ENCODE measurements around the gene OR1I1.

Gene OR1I1

DNA sequence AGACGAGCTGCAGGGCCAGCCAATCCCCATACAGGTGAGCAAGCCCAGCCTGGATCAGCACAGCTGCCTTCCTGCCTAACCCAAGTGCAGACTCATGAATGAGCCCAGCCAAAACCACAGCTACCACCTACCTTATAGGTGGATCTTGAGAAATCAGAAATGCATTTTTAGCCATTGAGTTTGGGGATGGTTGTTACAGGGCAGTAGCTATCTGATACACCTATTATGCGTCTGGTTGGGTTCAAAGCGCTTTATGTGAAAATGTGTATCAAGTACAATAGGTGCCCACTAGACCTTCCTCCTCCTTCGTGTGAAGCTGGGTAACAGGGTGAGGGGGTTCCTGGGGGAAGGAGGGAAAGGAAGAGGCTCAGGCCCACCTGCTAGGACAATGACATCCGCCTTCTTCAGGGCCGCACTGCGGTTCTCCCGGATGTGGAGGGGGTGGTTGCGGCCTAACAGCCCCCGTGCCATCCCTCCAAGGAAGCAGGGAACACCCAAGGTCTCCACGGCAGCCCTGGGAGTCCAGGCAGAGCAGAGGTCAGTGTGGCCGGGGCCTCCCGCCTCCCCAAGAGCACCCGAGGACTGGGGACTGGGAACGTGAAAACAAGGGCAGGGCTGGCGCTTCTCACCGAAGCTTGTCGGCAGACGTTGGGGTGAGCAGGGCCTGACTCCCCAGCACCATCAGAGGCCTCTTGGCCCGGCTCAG is 36.9 kb downstream of the OR1I1 start:
- no peak for DNase-seq

DNA sequence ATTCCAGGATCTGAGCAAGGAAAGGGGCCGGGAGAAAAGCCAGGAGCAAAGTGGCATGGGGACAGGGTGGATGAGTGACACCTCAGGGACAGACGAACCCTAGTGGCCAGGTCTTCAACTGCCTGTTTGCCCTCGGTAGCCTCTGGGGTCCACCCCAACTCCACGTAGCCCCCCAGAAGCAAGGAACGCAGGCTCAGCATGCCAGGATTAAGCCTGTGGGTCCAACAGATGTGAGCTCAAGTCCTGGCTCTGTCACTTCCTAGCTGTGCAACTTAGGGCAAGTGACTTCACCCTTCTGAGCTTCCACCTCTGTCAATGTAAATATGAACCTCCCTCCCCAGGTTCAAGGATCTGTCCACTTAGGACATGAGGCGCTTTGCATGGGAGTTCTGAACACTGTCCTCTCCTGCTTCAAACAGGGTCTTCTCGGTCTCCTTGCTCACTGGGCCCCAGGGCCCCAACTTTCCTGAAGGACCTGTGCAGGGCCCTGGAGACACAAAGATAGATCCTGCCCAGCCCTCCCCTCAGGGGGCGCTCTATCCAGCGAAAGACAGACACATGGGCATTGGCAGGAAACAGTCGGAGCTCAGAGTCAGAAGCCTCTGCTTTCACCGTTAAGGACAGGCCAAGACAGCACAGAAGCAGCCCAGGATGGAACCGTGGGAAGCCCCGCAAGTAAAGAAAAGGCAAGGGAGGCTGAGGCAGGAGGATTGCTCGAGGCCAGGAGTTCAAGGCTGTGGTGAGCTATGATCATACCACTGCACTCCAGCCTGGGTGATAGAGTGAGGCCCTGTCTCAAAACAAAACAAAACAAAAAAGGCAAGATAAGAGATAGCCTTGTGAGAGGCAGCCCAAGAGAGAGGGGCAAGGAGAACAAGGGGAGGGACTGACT is 38.4 kb downstream of the OR1I1 start:
- DNase-seq, result no peak

DNA sequence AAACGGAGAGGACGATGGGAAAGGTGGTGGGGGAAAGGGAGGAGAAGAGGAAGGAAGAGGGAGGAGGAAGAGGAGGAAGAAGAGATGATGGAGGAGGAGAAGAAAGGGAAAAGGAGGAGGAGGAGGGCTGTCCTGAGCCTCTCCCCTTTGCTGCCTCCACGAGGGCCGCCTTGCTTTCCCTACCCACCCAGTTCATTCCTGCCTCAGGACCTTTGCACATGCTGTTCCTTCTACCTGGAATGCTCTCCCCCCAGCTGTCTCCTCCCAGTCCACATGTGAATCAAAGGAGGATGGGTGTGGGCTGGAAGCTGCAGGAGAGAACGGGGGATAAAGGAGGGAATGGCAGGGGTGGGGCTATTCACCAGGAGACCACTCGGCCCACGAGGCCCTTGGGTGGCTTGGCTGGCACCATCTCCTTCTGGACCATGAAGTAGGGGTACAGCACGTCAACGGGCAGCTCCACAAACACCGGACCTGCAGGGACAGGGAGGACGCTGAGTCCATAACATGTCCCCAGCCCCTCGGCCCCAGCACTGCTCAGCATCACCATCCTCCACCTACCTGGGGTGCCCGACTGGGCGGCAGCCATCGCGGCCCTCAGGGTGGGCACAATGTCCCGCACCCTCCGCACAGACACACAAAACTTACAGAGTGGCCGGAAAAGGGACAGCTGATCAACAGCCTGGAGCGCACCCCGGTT is 40.5 kb downstream of the OR1I1 start:
- no peak for DNase-seq

DNA sequence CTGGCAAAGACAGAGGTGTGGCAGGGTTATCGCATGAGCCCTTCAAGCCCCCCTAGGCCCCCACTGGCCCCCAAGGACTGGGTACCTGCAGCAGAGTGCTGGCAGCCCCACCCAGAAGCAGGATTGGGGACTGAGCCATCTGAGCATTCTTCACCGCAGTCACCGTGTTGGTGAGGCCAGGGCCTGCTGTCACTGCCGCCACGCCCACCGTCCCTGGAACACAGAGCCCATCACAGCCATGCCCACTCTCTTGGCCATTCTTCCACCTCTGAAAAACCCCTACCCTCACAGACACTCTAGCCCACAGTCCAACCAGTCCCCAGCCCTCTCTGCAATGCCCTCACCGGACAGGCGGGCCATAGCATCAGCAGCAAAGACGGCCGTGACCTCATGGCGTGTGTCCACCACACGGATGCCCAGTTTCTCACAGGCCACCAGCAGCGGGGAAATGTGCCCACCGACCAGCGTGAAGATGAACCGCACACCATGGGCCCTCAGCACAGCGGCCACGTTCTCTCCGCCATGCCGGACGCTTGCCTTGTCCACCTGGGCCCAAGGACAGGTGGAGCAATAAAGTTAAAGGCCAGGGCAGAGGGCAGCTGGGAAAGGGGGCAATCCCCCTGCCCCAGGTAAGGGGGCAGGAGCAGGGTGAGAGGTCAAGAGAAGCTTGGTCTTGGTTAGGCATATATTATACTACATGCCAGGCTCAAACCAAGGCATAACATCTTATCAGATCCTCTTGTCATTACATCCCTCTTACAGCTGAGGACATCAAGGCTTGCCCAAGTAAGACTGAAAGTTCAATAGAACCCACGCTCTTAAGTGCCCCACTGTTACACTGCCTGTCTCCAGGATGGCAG is 41.2 kb downstream of the OR1I1 start:
- no peak for DNase-seq

DNA sequence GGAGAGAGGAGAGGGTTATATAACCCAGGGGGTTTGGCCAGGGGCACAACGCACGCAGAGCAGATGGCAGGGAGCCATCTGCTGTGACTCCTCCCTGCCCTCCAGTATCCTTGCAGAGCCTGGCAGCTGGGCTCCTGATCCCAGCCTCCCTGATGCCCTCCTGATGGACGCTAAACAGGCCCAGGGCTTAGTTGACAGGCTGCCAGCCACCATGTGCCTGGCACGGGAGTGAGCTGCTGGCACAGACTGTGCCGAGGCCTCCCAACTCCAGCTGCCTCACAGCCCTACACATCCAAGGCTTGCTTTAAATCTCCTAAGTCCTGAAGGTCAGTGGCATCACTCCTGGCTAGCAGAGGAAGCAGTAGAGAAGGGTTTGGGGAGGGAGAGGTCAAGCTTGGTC is 41.9 kb downstream of the OR1I1 start:
- no peak for DNase-seq

DNA sequence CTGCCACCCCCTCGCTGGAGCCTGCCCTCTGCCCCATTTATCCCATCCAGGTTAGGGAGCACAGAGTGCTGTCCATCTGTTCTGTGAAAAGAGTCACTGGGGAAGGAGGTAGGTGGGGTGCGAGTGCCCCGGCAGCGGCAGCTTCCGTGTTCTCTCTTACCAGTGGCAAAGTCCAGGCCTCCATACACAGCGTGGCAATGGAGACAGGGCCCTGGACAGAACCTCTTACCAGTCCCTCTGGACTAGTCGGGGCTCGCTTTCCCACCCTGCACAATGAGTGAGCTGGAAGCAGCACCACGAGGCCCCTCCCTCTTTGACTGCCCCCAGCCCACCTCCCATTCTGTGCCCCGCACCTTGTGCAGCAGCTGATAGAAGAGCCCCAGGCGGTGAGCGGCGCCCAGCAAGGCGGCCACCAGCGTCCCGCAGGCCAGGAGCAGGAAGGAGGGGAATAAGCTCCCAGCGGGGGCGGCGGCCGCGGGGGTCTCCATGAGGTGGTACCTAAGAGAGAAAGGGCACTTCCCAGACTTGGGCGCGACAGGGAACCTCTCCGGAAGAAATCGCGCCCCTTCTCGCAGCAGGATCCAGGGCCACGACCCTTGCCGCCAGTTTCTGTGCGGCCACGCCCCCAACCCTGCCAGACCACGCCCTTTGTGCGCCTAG is 42.7 kb downstream of the OR1I1 start:
- no peak for DNase-seq

DNA sequence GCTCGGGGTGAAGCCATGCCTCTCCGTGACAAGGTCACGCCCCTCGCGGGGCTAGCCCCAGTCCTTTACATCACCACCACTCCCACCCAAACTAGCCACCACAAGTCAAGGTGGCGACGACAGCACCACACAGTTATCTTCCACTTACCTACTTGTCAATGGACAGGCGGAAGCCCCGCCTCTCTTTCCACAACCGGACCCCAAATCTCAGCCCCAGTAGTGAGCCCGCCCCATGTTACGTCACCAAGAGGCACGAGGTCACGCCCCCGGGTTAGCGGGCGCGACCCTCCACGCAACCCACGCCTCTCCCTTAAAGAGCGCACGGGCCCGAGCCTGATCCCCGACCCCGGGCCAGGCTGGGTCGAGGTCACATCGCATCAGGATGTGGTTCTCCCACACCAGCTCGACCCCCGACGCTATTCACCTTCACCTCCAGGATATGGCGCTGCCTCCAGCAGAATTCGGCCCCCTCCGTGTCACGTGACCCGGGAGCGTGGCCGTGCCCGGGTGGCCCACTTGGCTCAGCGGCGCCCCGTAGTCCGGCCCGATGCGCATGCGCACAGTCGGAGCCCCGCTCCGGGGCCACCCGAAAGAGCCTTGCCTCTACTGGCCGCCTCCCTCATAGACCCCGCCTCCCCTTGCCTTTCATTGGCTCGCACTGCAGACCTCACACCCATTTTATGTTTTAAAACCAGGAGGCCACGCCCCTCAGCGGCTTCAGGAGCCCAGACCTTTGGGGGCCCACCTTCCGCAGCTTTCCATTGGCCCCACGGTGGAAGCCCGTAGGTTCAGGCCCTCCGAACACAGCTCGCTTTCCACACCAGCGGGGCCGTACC is 43.4 kb downstream of the OR1I1 start:
- peak; percentile 96 for DNase-seq

DNA sequence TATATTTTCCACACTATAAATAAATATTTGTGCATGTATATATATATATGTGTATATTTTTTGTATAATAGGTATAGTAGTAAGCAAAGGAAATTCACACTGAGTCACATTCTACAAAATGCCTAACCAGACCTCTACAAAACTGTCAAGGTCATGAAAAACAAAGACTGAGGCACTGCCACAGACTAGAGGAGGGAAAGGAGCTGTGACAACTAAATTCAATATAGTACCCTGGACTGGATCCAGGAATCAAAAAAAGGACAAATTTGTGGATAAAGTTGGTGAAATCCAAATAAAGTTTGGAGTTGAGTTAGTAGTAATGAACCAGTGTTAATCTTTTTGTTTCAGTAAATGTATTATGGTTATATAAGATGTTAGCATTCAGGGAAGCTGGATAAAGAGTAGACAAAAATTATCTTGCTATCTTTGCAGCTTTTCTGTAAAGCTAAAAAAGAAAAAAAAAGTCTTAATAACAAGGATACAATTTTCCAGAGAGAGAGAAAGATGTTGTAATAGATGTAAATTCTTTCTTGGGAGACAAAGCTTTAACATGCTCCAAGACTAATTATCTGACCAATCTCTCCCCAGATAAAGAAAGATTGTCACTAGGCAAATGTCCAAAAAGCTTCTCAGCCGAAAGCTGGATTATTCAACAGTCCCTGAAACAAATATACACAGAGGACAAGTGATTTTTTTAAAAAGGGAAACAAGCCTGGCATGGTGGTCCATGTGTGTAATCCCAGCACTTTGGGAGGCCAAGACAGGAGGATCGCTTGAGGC is 44.3 kb downstream of the OR1I1 start:
- DNase-seq, result no peak

DNA sequence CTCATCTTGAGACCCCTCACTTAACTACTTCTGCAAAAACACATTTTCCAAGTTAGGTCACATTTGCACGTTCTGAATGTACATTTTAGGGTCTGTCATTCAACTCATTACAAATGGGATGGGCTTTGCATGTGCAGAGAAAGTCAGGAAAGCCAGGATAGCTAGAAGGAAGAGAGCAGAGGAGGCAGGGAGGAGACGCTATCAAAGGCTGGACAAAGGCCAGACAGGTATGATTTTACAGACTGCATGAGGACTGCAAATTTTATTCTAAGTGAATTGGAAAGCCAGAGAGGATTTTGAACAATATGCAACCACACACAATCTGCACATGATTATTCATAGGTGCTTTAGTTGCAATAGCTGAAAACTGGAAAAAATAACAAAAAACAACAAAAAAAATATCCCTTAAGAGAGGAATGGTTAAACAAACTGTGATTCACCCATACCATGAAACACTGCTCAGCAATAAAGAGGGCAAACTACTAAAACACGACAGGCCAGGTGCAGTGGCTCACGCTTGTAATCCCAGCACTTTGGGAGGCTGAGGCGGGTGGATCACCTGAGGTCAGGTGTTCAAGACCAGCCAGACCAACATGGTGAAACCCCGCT is 46.3 kb downstream of the OR1I1 start:
- no peak for DNase-seq

DNA sequence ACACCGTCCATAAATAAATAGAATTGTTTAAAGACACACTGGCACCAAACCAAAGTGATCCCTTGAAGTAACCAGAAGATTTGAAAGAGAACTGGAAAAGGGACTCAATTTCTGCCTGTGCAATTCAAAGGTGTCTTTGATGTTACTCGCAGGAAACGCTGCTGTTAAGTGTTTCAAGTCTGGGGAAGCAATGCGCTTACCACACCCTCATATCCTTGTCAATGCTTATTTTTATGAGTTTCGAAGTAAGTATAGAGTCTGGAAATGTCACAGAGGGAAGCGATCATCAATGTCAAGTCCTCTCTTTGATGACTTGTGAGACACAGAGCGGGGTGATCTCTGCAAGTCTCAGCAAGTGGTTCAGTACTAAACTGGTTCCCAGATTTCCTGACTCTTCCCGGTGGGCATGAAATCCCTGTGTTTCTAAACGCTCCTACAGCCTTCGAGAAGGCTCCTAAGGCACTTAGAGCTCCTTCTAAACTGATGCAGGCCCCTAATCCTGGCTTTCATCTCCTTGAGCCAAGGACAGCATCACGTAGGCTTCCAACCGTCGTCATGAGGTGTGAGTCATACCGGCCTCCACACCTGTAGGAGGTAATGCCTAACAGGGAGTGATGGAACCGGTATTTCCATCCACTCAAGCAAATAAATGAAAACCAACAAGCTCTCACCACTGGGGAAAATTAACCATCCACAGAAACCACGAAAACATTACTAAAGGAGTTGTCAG is 48.0 kb downstream of the OR1I1 start:
- DNase-seq, result no peak

DNA sequence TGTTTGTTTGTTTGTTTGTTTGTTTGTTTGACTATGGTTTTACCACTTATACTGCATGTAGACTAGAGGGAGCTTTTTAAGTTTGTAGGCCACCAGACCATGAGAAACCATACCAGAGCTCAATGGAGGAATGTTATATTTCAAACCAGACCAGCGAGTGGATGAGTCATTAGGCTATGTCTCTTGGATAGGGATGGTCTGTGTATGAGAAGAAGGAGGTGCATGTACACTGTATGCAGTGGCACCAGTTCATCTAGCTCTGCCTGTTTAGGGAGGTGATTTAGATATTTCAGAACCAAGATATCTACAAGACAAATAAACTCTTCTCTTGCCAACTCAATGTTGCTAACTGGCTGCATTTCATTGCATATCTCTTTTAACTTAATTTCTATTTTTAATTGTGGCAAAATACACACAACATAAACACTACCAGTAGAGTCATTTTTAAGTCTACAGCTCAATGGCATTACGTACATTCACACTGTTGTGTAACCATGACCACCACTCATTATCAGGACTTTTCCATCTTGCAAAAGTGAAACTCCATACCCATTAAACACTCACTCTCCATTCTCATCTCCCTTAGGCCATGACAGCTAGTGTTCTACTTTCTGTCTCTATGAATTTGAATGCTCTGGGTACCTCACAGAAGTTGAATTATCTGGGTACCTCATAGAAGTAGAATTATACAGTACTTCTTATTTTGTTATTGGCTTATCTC is 54.4 kb downstream of the OR1I1 start:
- no peak for DNase-seq

DNA sequence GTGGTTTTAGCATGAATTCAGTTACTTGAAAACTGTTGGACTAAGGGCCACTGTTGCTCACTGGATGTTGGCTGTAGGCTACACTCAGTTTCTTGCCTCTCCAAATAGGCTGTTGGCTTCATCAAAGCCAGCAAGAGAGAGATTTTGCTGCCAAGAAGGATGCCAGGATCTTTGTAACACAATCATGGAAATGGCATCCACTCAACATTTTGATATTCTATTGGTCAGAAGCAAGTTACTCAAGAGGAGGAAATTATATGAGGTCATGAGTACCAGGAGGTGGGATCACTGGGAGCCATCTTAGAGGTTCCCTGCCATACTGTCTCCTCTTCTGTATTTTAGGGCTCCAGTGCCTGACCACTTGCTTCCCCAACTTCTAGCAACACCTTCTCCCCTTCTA is 55.8 kb downstream of the OR1I1 start:
- no peak for DNase-seq

DNA sequence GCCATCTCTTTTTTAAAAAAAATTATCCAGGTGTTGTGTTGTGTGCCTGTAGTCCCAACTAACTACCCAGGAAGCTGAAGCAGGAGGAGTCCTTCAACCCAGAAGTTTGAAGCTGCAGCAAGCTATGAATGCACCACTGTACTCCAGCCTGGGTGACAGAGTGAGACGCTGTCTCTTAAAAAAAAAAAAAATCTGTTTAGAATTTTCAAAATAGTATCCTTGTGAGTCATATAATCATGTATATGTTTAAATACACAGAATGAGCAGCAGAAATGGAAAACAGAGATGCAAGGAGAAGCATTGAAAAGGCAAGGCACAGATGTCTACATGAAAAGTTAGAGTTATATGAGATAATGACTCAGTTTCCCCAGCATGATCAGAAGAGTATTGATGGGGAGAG is 56.4 kb downstream of the OR1I1 start:
- DNase-seq, result no peak

DNA sequence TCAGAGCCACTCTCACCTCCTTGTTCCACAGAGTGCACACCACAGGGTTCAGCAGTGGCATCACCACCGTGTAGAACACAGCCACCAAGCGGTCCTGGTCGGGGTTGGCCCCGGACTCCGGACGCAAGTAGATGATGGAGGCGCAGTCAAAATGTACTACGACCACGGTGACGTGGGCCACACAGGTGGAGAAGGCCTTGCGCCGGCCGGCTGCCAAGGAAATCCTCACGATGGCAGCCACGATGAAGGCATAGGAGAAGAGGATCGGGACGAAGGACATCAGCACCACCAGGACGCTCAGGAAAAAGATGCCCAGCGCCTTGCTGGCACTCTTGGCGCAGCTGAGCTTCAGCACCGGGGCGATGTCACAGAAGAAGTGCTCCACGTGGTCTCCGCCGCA is 59.1 kb downstream of the OR1I1 start:
- DNase-seq, result no peak

DNA sequence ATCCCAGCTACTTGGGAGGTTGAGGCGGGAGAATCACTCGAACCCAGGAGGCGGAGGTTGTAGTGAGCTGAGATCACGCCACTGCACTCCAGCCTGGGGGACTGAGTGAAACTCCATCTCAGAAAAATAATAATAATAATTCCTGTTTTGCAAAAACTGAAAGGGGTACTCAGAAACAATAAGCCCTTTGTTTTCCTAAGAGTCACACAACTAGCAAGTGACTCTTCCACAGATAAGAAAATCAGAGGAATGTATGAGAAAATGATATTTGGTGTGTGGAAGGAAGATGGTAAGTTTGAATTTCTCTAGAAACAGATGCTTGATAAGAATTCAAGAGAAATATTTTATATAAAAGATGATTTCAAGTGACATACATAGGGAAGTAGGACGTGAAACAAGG is 60.3 kb downstream of the OR1I1 start:
- DNase-seq, result no peak
